Astrocyte of the hippocampus (primary cell): ENCODE data around the gene CTCFL.
A peak's percentile ranks its signal among the peaks of the same experiment; 100 is the strongest.
"Not testable (repeated sequence)": the region's sequence is repeated elsewhere in the genome, so short reads cannot be mapped to it uniquely, and the experiment has no call there.

ENCODE experiments used
- DNase-seq: peaks from one replicate; pipeline ENCODE4 v3.0.0; 2011; ENCODE audit warnings: low read depth, low spot score

The CTCFL gene

DNA sequence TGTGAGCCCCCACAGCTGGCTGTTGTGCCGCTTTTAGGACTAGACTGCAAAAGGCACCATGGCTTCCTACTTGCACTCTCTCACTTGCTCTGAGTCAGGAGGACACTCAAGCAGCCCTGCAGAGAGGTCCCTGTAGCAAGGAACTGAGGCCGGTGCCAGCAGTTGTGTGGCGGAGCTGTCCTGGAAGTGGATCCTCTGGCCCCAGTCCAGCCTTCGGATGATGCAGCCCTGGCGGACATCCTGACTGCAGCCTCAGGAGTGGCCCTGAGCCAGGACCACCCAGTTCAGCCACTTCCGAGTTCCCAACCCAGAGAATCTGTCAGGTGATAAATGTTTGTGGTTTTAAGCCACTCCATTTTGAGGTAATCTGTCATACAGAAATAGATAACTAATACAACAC is 17.5 kb downstream of the CTCFL start:
- peak; percentile 15 for DNase-seq

DNA sequence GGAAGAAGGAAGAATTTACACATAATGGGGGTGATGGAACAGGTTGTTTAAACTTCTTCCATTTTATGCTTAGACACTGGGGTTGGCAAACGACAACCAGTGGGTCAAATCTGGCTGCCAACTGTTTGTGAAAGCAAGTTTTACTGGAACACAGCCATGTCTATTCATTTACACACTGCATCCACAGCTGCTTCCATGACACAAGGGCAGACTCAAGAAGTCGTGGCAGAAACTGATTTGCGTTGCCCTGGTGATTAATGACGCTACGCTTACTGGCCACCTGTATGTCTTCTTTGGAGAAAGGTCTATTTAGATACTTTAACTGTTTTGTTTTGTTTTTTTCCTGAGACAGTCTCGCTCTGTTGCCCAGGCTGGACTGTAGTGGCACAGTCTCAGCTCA is 19.0 kb downstream of the CTCFL start:
- DNase-seq, result no peak

DNA sequence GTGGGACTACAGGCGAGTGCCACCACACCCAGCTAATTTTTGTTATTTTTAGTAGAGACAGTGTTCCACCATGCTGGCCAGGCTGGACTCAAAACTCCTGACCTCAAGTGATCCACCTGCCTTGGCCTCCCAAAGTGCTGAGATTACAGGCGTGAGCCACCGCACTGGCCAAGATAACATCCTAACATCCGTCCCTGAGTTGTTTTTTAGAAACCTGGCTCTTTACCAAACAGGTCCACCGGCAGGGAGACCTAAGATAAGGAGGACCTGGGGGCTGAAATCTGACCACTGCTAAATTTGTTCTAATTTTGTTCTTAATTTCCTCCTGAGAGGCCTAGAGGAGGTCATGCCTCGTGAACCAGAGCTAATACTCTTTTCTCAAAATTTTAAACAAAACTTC is 20.5 kb downstream of the CTCFL start:
- DNase-seq, result no peak

DNA sequence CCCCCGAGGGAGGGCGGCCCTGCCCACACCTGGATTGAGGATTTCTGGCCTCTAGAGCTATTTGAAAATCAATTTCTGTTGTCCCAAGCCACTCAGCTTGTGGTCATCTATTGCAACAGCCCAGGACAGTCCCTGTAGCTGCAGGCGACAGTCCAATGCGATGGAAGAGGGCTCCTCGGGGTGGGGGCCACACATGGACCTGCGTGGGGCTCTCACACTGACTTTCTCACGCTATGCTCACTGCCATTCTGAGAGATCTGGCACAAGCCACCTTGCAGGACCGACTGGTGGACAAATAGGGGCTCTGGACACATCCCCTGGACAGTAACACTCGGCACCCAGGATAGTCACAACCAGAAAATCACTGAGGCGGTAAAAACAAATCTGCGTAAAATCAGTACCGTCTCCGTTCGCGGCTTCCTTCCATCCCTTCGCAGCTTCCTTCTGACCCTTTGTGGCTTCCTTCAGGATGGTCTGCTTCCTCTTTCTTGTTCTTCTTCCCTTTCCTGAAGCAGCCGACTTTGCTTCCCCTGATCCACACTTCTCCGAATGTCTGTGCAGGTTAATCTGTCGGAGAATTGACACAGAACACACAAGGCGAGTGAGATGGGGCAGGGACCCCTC is 21.8 kb downstream of the CTCFL start:
- DNase-seq, result no peak

DNA sequence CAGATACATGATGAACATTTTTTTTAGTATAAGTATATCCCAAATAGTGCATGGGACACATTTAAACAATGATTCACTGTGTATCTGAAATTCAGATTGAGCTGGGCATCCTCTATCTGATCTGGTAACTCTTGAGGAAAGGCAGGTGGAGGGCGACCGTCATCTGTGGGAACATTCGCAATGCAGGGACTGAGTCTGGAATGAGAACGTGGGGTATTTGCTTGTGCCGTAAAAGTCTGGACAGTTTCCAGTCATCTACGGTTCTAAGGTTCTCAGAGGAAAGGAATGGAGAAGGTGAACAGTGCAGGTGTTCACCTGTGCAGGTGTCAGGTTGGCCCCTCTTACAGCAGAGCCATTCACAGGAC is 22.6 kb downstream of the CTCFL start:
- DNase-seq, result no peak

DNA sequence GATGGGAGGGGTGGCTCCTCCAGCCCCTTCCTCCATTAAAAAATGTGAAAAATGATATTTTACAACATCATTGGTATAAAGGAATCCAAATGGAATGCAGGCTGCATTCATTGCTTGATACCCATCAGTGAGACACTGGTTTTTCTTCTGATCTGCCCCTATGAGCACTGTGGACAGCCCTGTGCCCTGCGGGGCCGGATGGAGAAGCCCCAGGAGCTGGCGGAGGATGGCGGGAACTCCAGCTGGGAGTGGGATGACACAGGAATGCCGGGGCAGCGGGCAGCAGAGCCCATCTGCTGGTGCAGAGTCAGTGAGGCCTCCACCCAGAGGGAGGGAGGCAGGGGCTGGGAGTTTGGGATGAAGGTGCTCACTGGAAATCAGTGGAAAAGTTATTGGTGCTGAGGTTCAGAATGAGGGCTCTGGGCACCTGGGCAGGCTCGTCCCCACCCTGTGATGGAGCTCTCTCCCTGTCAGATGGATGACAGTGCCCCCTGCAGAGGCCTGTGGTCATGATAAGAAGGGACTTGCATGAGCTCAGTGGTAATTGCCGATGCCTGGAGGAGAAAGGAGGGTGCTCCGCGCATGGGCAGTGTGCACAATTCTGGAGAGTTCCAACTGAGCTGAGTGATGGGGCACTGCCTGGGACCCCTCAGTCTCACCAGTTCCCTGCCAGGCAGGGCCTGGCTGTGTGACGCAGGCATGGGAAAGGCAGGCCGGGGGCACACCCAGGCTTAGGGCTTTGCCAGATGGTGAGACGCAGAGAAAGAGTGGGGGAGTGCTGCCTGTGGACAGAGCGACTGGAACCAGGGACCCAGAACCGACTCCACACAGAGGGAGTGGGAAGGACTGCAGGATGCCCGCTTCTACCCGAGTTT is 23.2 kb downstream of the CTCFL start:
- DNase-seq, result peak; percentile 50

DNA sequence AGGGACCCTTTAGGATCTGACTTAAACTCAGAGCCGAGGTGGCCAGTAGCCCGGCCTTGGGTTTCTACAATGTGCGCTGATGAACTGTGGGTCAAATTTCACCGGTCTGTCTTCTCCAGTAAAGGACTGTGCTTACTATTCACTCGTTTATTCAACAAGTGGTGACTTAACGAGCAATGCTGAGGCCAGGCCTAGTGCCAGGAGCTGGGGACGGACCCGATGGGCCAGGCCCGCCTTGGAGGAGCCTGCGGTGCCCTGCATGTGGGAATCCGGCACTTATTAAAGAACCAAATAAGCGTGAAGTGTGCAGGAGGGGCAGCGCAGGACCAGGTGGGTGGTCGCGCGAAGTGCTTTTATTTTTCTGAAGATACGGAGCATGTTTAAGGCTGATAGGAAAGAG is 24.0 kb downstream of the CTCFL start:
- peak; percentile 43 for DNase-seq

DNA sequence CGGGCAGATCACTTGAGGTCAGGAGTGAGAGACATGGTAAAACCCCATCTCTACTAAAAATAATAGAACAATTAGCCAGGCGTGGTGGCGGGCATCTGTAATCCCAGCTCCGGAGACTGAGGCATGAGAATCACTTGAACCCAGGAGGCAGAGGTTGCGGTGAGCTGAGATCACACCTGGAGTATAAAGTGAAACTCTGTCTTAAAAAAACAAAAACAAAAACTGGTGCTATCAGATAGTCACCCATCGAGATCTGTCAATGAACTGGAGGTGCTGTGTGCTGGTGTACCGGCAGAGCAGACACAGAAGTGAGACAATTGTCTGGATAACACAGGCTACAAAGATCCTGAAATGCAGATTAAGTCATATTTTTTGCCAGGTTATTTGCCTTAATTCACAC is 24.7 kb downstream of the CTCFL start:
- no peak for DNase-seq

DNA sequence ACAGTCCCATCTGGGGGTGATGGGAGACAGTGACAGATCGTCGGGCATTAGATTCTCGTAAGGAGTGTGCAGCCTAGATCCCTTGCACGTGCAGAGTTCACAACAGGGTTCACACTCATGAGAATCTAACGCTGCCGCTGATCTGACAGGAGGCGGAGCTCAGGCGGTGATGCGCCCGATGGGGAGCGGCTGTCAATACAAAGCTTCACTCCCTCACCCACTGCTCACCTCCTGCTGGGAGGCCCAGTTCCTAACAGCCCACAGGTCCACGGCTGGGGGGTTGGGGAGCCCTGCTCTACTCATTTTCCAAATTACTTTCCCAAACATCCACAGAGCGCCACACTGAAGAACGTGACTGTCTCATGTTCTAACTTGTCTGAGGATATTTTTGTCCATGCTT is 25.3 kb downstream of the CTCFL start:
- no peak for DNase-seq

DNA sequence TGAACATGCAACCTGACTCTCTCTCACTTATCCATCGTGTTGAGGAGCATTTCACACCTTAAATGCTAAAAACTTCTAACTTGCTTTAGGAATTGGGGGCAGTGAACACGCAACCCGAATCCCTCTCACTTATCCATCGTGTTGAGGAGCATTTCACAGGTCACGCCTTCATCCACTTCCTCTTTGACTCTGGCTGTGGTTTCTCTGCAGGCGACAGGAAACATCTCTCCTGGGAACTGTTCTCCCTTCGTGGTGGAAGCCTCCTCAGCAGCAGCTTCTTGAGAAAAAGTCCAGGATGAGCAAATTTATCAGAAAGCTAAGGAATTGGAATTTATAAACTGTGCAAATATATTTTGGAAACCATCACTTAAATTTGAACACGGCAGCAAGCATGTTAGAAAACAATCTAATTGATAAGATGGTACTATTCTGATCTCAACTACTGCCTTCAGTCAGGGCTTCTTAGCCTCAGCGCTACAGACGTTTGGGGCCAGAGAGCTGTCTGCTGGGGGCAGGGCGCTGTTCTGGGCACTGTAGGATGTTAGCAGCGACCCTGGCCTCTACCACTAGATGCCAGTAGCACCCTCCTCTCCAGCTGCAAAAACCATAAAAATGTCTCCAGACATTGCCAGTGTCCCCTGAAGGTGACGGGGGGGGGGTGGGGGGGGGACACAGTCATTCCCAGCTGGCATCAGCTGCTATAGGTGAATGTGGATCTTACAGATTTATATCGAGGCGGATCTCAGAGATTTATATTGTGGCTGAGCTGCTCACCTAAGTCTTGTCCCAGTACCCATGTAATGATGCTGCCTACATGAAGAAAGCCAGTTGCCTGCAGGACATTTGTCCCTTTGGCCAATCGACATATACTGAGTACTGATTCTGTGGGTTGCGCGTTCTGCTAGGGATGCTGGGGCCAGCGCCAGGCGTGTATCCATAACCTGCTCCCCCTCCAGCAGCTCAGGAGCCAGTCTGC is 26.2 kb downstream of the CTCFL start:
- DNase-seq, result peak; percentile 30

DNA sequence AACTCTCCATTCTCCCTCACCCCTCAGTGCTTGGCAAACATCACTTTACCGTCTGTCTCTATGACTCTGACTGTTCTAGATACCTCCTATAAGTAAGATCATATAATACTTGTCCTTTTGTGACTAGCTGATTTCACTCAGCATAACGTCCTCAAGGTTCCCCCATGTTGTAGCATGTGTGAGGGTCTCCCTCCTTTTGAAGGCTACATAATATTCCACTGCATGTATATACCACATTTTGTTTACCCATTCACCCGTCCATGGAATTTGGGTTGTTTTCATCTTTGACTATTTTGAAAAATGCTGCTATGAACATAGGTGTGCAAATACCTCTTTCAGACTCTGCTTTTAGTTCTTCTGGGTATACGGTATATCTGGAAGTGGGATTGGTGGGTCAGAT is 28.3 kb downstream of the CTCFL start:
- DNase-seq, result no peak

DNA sequence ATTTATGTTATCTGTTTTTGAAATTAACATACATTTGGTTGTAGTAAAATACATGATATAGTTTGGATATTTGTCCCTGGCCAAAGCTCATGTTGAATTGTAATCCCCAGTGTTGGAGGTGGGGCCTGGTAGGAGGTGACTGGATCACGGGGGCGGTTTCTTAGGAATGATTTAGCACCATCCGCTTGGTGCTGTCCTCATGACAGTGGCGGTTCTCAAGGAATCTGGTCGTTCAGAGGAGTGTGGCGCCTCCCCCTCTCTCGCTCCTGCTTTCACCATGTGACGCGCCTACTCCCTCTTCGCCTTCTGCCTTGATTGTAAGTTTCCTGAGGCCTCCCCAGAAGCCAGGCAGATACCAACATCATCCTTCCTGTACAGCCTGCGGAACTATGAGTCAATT is 29.0 kb downstream of the CTCFL start:
- no peak for DNase-seq

DNA sequence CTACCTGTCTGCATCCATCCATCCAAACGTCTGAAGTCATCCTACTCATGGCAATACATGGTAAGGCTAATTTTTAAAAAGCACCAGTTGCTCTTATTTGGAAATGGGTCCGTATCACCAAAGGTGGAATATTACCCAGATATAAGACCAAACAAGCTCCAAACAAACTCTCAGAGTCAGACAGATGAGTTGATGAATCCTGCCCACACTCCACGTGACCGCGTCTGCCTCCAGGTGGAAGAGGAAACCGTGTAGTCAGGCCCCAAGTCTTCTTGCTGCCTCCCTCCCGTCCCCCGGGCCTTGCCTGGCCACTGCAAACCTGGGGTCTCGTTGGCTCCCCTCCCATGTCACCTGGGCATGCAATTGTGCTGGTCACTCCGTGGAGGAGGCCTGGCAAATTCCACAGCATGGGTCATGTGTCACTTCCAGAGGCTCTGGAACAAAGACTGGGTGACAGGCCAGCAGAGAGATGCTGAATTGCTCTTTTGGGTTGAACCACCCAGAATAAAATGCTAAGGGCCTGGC is 31.8 kb downstream of the CTCFL start:
- DNase-seq, result no peak

DNA sequence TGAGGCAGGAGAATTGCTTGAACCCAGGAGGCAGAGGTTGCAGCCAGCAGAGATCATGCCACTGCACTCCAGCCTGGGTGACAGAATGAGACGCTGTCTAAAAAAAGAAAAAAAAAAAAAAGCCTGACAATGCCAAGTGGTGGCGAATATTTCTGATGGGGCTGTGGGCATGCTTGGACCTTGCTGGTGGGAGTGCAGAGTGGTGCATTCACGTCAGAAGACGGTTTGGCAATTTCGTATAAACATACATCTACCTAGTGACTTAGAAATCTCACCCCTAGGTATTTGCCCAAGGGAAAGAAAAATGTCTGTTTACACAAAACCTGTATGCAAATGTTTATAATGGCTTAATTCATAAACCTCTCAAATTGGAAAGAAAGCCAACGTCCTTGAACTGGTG is 33.6 kb downstream of the CTCFL start:
- no peak for DNase-seq

DNA sequence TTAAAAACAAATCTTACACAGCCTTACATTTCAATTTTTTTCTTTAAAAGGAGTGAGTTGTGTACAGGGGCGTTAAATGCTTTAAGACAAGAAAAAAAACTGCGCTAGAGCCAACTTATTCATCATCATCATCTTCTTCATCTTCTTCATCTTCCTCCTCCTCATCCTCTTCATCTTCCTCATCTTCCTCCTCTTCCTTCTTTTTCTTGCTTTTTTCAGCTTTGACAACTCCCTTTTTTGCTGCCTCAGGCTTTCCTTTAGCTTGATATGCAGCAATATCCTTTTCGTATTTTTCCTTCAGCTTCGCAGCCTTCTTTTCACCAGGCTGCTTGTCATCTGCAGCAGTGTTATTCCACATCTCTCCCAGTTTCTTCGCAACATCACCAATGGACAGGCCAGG is 36.7 kb downstream of the CTCFL start:
- not testable (repeated sequence) for DNase-seq

DNA sequence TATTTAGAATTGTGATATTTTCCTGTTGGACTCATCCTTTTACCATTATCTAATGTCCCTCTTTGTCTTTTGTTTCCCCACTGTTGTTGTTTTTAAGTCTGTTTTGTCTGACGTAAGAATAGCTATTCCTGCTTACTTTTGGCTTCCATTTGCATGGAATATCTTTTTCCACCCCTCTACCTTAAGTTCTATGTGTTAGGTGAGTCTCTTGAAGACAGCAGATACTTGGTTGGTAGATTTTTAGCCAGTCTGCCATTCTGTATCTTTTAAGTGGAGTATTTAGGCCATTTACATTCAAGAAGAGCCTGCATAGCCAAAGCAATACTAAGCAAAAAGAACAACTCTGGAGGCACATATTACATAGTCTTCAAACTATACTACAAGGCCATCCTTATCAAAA is 39.2 kb downstream of the CTCFL start:
- no peak for DNase-seq

DNA sequence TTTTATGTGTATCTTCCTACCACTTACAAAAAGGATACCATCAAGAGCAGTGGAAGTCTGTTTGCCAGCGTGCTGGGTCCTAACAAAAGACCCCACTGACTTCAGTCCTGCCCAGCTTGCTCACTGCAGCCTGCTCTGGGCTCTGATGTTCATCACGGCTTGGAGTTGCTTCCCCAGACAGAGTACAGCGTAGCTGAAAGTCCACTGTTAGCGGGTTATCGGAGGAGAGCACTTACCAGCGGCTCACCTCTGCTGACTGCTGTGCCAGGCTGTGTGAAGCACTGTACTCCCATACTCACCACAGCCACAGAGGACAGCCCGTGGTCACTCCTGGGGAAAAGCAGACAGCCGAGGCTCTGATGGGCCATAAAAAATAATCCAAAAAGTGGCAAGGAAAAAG is 40.2 kb downstream of the CTCFL start:
- no peak for DNase-seq

DNA sequence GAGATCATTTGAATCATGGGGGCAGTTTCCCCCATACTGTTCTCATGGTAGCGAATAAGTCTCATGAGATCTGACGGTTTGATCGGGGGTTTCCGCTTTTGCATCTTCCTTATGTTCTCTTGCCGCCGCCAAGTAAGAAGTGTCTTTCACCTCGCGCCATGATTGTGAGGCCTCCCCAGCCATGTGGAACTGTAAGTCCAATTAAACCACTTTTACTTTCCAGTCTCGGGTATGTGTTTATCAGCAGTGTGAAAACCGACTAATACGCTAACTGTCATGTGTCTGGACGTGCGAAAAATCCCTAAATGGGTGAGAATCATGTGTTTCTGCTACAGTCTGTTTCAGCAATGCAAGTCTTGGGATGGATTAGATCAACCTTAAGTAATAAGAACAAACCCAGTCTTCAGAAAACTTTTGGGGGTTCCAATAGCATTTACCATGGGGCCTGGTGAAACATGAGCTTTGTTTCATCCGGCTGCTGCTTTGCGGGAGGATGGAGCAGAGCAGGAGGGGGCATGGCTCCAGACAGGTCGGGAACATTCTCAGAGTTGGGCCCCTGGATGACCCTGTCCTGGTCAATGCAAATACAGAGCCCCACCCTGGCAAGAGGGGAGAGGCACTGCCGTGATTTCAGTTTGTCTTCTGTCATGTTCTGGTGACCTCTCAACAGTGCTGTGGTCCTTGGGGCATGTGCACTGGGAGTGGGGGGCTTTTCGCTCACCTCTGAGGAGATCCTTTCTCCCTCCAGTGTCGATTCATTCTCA is 41.5 kb downstream of the CTCFL start:
- DNase-seq, result no peak

DNA sequence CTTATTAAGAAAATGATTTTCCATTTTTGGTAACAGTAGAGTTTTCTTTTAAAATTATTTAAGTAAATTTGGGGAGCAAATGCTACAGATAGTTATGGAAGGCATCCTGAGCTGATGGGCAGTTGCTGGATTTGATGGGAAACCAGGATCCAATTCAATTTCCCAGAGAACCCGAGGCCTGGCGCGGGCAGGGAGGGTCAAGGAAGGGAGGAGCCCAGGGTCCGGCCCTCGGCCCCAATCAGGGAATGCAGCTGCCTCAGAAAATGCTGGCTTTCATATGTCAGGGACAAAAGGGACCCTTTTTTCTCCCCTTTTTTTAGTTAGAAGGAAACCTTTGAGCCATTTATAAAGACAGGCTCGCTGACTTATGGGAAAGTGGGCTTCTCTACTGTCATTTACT is 42.1 kb downstream of the CTCFL start:
- no peak for DNase-seq

DNA sequence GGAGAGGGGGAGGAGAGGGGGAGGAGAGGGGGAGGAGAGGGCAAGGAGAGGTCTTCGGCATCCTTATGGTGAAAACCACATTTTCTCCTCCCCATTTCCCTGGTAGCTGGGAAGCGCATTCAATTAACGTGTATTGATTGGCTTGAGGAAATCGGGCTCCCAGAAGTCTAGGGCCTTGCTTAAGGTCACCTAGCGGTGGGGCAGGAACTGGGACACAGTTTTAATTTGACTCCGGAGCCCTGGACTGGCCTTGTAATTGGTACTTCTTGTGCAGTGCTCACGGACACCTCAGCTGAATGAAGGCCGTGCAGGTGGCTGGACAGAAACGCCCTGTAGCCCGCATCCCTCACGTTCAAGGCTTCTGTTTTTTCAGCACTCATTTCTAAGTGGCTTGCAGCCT is 42.8 kb downstream of the CTCFL start:
- no peak for DNase-seq

DNA sequence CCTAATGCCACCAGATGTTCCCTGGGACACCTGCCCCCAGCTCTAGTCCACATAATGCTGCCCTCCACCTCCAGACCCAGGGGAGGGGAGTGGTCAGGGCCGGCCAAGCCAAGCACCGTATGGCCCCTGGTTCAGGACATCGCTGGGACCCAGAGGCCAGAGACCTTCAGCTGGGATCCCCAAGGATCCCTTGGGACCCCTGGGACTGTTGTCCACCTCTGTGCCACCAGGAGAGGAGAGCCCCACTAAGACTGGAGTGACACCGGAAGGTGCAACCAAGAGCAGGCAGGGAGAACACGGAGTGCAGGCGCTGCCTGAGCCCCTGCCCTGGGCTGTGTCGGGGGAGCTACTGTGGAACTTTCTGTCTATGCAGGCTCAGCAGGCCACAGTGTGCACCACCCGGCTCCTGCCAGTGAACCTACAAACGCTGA is 43.6 kb downstream of the CTCFL start:
- DNase-seq, result no peak
